Tibial artery (tissue), 4 donors: ENCODE data around the gene ZDHHC20.

Source experiments
- DNase-seq, 2 donors: peaks; one replicate each; pipeline ENCODE4 v3.0.0-alpha.2; 2019
- H3K27ac ChIP-seq, 2 donors: fragments of 200-600 bp; sonication (generic) in 1 of 2; 1 replicate in 1 of 2; 2 replicates in 1 of 2; pipeline ENCODE4 v1.5.1; 2018 to 2019; ENCODE audit warnings: mild to moderate bottlenecking in 1 of 2
- H3K27me3 ChIP-seq, 2 donors: fragments of 200-600 bp; sonication (generic) in 1 of 2; one replicate each; pipeline versions ENCODE4 v1.5.1 to v1.6.0; 2016 to 2019
- H3K36me3 ChIP-seq, 3 donors: fragments of 200-600 bp; sonication (generic) in 2 of 3; one replicate each; pipeline ENCODE4 v1.5.1; 2016 to 2019; ENCODE audit warnings: mild to moderate bottlenecking in 2 of 3
- H3K4me1 ChIP-seq, 4 donors: fragments of 200-600 bp; sonication (generic) in 2 of 4; 1 replicate in 3 of 4; 2 replicates in 1 of 4; pipeline ENCODE4 v1.5.1; 2016 to 2019
- H3K4me3 ChIP-seq, 2 donors: fragments of 200-600 bp; sonication (generic) in 1 of 2; 1 replicate in 1 of 2; 2 replicates in 1 of 2; pipeline ENCODE4 v1.5.1; 2018 to 2019; ENCODE audit warnings: mild to moderate bottlenecking in 2 of 2
- H3K9me3 ChIP-seq, 3 donors: fragments of 200-600 bp; sonication (generic) in 1 of 3; one replicate each; pipeline ENCODE4 v1.5.1; 2016 to 2019
- CTCF ChIP-seq, 2 experiments: fragments of 200-600 bp in 1 of 2; fragments of 450-650 bp in 1 of 2; IDR thresholded peaks; one replicate each; pipeline ENCODE4 v1.5.1; 2017 to 2019; ENCODE audit warnings: antibody characterized with exemption in 2 of 2, mild to moderate bottlenecking in 1 of 2, moderate library complexity in 1 of 2
- intact Hi-C: fragments of 100-400 bp; cut with DNase I; formaldehyde crosslinking; loops from one replicate; pipeline ENCODE4 v1.15.0; 2023; ENCODE audit warnings: low total_unique reads

Gene ZDHHC20

GRCh38 chr13:21372530-21372929 lies 86.6 kb downstream of the ZDHHC20 start:
- TF ChIP-seq CTCF (IDR thresholded peaks at IDR 0.05): no peak
- H3K36me3 ChIP-seq: peaks cover 6 to 29% (median 29%) of the 10 kb centered on the region in 3 donors
- DNase-seq: no peak
- H3K9me3 ChIP-seq: no peaks in the 10 kb centered on the region
- no peaks in the 10 kb centered on the region for H3K27me3 ChIP-seq
- intact Hi-C loops: no loop called here
- no peak overlapping the region for H3K27ac ChIP-seq
- no peaks in the 10 kb centered on the region for H3K4me1 ChIP-seq
- no peak overlapping the region for H3K4me3 ChIP-seq

- Histone ChIP-seq H3K9me3 (no peaks in the 10 kb centered on the region), H3K27ac (no peak overlapping the region), H3K4me1 (no peaks in the 10 kb centered on the region), H3K4me3 (no peak overlapping the region), H3K27me3 (no peaks in the 10 kb centered on the region), H3K36me3 (peaks cover 6 to 20% (median 19%) of the 10 kb centered on the region in 3 donors)
- no peak for DNase-seq
- TF ChIP-seq CTCF (IDR thresholded peaks at IDR 0.05): no peak
- intact Hi-C loops: no loop called here
Measured at GRCh38 chr13:21371011-21371410, 88.1 kb downstream of the ZDHHC20 start.

- H3K4me1 ChIP-seq: no peaks in the 10 kb centered on the region
- no peak for DNase-seq
- H3K4me3 ChIP-seq: no peak overlapping the region
- H3K9me3 ChIP-seq: peaks cover 0 to 6% (median 0%) of the 10 kb centered on the region in 3 donors
- intact Hi-C loops: no loop called here
- no peaks in the 10 kb centered on the region for H3K36me3 ChIP-seq
- TF ChIP-seq CTCF (IDR thresholded peaks at IDR 0.05): no peak
- no peaks in the 10 kb centered on the region for H3K27me3 ChIP-seq
- no peak overlapping the region for H3K27ac ChIP-seq
Measured at GRCh38 chr13:21365574-21365973, 93.5 kb downstream of the ZDHHC20 start.

- DNase-seq: no peak
- H3K36me3 ChIP-seq: no peaks in the 10 kb centered on the region
- intact Hi-C loops: no loop called here
- no peak for TF ChIP-seq CTCF (IDR thresholded peaks at IDR 0.05)
- no peaks in the 10 kb centered on the region for H3K27me3 ChIP-seq
- H3K4me3 ChIP-seq: no peak overlapping the region
- H3K27ac ChIP-seq: no peak overlapping the region
- no peaks in the 10 kb centered on the region for H3K4me1 ChIP-seq
- peaks cover 0 to 6% (median 0%) of the 10 kb centered on the region in 3 donors for H3K9me3 ChIP-seq
Measured at GRCh38 chr13:21364916-21365315, 94.2 kb downstream of the ZDHHC20 start.

GRCh38 chr13:21364357-21364756 lies 94.7 kb downstream of the ZDHHC20 start:
- Histone ChIP-seq H3K27ac (no peak overlapping the region), H3K36me3 (no peaks in the 10 kb centered on the region), H3K4me1 (no peaks in the 10 kb centered on the region), H3K4me3 (no peak overlapping the region), H3K27me3 (no peaks in the 10 kb centered on the region), H3K9me3 (peaks cover 0 to 6% (median 0%) of the 10 kb centered on the region in 3 donors)
- intact Hi-C loops: no loop called here
- no peak for TF ChIP-seq CTCF (IDR thresholded peaks at IDR 0.05)
- DNase-seq: no peak

GRCh38 chr13:21362741-21363140 lies 96.4 kb downstream of the ZDHHC20 start:
- intact Hi-C loops: no loop called here
- Histone ChIP-seq H3K9me3 (peaks cover 0 to 6% (median 0%) of the 10 kb centered on the region in 3 donors), H3K27me3 (no peaks in the 10 kb centered on the region), H3K4me1 (no peaks in the 10 kb centered on the region), H3K4me3 (no peak overlapping the region), H3K36me3 (no peaks in the 10 kb centered on the region), H3K27ac (no peak overlapping the region)
- TF ChIP-seq CTCF (IDR thresholded peaks at IDR 0.05): no peak
- no peak for DNase-seq
